DOHH2 (cell line): Measurements from ENCODE around the gene TRAF2.

ENCODE experiments used
- H3F3A ChIP-seq: fragments of 200-600 bp; sonication (generic), shearing (Covaris generic); 2 replicates; pipeline ENCODE4 v1.6.0; 2016; ENCODE audit warnings: antibody characterized with exemption, mild to moderate bottlenecking; ENCODE audit not compliant: control insufficient read depth, insufficient read depth
- H3K27ac ChIP-seq: fragments of 200-600 bp; sonication (generic); 2 replicates; pipeline ENCODE4 v1.5.1; 2014; ENCODE audit warnings: low read depth, mild to moderate bottlenecking, low read length, moderate library complexity
- H3K27me3 ChIP-seq: fragments of 200-600 bp; sonication (generic); 2 replicates; pipeline ENCODE4 v1.6.1; 2014; ENCODE audit warnings: mild to moderate bottlenecking, low read length, mixed read lengths; ENCODE audit not compliant: control insufficient read depth
- H3K36me3 ChIP-seq: fragments of 200-600 bp; sonication (generic); 2 replicates; pipeline ENCODE4 v1.6.1; 2014; ENCODE audit warnings: mild to moderate bottlenecking, low read length, moderate library complexity, mixed read lengths; ENCODE audit not compliant: control insufficient read depth
- H3K4me1 ChIP-seq: fragments of 200-600 bp; sonication (generic); 2 replicates; pipeline ENCODE4 v1.6.1; 2014; ENCODE audit warnings: mild to moderate bottlenecking, low read length, mixed read lengths; ENCODE audit not compliant: control insufficient read depth
- H3K4me2 ChIP-seq: fragments of 200-600 bp; sonication (generic); 2 replicates; pipeline ENCODE4 v1.6.0; 2014; ENCODE audit warnings: mild to moderate bottlenecking, low read length, moderate library complexity
- H3K4me3 ChIP-seq: fragments of 200-600 bp; sonication (generic); 2 replicates; pipeline ENCODE4 v1.5.1; 2014; ENCODE audit warnings: mild to moderate bottlenecking, low read length, mixed read lengths
- H3K79me2 ChIP-seq: fragments of 200-600 bp; sonication (generic); 2 replicates; pipeline ENCODE4 v1.6.1; 2014; ENCODE audit warnings: mild to moderate bottlenecking, low read length, mixed read lengths; ENCODE audit not compliant: control insufficient read depth
- H3K9me2 ChIP-seq: fragments of 200-600 bp; sonication (generic); replicated peaks from 2 replicates; pipeline ENCODE4 v1.6.1; 2014; ENCODE audit warnings: mild to moderate bottlenecking, low read length, mixed read lengths; ENCODE audit not compliant: control insufficient read depth
- H3K9me3 ChIP-seq: fragments of 200-600 bp; sonication (generic); 2 replicates; pipeline ENCODE4 v1.6.1; 2014; ENCODE audit warnings: antibody characterized with exemption, low read length, mixed read lengths; ENCODE audit not compliant: control insufficient read depth, insufficient read depth
- H4K20me1 ChIP-seq: fragments of 200-600 bp; sonication (generic); 2 replicates; pipeline ENCODE4 v1.6.0; 2014; ENCODE audit warnings: low read depth, mild to moderate bottlenecking, antibody characterized with exemption, low read length, moderate library complexity; ENCODE audit not compliant: control insufficient read depth, insufficient read depth
- EZH2phosphoT487 ChIP-seq: fragments of 200-600 bp; sonication (generic); IDR thresholded peaks from 2 replicates; pipeline ENCODE4 v1.6.1; 2017; ENCODE audit warnings: borderline replicate concordance, mild to moderate bottlenecking, antibody characterized with exemption, low read length, moderate library complexity, mixed read lengths
- TF ChIP-seq, protein P1 (sequence below): fragments of 200-600 bp; sonication (generic); IDR thresholded peaks from one replicate; pipeline ENCODE4 v1.5.1; 2014; ENCODE audit warnings: antibody characterized with exemption, mild to moderate bottlenecking, low read depth, low read length; ENCODE audit not compliant: poor library complexity, severe bottlenecking

Gene TRAF2

DNA sequence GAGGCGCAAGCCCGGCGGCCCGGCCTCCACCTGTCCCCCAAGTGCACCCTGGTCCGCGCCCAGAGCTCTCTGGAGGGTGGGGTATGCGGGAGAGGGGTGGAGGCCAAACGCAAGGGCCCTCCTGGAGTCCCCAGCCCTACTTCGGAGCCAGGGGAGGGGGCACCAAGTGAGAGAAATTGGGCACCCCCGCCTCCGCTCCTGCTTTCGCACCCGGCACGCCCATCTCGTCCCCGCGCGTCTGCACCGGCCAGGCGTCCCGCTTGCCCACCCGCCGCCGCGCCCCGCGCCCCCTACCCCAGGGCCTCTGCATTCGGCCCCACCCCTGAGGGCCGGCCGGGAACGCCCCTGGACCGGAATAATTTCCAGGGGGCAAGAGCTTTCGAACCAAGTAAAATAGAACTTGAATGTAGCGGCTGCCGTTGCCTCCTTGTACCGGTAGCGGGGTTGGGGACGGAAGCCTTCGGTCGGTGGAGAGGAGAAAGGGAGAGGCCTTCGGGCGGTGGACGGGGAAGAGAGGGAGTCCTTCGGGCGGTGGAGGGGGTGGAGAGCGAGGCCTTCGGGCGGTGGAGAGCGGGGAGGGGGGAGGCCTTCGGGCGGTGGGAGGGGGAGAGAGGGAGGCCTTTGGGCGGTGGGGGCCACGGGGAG lies 37.8 kb upstream of the TRAF2 start:
- peak overlapping the region; percentile 79 for H3K4me3 ChIP-seq
- peak overlapping the region; percentile 75 for H3K4me2 ChIP-seq
- H3F3A ChIP-seq, result no peaks in the 10 kb centered on the region; the same call in 1 of the 2 replicates
- peaks cover 6% of the 10 kb centered on the region; the same call in 1 of the 2 replicates for H4K20me1 ChIP-seq
- H3K36me3 ChIP-seq, result peaks cover 21% of the 10 kb centered on the region; the same call in 1 of the 2 replicates
- no peaks in the 10 kb centered on the region for H3K9me2 ChIP-seq
- H3K9me3 ChIP-seq, result no peaks in the 10 kb centered on the region
- H3K27me3 ChIP-seq, result no peaks in the 10 kb centered on the region
- TF ChIP-seq, protein P1, sequence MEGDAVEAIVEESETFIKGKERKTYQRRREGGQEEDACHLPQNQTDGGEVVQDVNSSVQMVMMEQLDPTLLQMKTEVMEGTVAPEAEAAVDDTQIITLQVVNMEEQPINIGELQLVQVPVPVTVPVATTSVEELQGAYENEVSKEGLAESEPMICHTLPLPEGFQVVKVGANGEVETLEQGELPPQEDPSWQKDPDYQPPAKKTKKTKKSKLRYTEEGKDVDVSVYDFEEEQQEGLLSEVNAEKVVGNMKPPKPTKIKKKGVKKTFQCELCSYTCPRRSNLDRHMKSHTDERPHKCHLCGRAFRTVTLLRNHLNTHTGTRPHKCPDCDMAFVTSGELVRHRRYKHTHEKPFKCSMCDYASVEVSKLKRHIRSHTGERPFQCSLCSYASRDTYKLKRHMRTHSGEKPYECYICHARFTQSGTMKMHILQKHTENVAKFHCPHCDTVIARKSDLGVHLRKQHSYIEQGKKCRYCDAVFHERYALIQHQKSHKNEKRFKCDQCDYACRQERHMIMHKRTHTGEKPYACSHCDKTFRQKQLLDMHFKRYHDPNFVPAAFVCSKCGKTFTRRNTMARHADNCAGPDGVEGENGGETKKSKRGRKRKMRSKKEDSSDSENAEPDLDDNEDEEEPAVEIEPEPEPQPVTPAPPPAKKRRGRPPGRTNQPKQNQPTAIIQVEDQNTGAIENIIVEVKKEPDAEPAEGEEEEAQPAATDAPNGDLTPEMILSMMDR, result no peak
- TF ChIP-seq EZH2phosphoT487, result no peak
- peaks cover 18% of the 10 kb centered on the region for H3K4me1 ChIP-seq
- H3K27ac ChIP-seq, result peak overlapping the region; percentile 57
- peaks cover 13% of the 10 kb centered on the region for H3K79me2 ChIP-seq

DNA sequence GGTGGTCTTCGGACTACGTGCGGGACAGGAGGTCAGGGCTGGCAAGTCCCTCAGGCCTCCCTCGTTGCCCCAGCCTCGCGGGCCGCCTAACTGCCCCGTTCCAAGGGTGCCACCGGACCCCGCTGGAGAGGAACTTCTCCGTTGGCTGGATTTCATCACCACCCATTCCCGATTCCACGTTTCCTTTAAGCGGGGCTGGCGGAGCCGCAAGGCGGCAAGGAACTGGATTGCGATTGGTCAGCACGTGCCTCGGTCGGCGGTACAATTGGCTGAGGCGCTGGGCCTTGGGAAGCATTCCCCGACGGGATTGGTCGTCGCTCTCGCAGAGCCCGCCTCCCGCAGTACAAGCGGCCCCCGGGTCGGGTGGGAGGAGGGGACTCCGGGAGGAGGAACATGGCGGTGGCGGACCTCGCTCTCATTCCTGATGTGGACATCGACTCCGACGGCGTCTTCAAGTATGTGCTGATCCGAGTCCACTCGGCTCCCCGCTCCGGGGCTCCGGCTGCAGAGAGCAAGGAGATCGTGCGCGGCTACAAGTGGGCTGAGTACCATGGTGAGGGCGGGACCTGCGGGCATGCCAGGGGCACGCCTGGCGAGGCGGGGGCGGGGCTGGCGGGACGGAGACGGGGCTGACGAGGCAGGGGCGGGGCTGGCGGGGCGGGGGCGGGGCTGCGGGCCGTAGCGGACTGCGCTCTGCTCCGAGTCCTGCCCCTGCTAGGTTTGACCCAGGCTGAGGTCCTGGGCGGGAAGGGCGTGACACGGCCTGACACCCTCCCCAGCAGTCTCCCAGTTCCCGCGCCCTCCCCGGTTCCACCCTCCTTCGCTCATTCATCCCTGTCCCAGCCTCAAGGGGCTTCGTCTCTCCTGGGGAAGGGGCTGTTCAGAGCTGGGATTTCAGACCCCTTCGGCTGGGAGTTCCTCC lies 37.0 kb upstream of the TRAF2 start, which contains the start of gene PHPT1:
Gene PHPT1 (plus strand): TSS at position 372 of the 922 bp plus-strand sequence. CDS start 22 bp downstream, at position 394.
- TF ChIP-seq EZH2phosphoT487, result no peak
- TF ChIP-seq, protein P1, result no peak
- H3K4me2 ChIP-seq, result peak within 1 kb of the TSS; percentile 75
- no peaks in the 10 kb centered on the region; the same call in 1 of the 2 replicates for H3F3A ChIP-seq
- H3K9me3 ChIP-seq, result no peaks in the 10 kb centered on the region
- no peaks in the 10 kb centered on the region for H3K9me2 ChIP-seq
- H3K4me1 ChIP-seq, result peaks cover 21% of the 10 kb centered on the region
- no peaks in the 10 kb centered on the region for H3K27me3 ChIP-seq
- peaks cover 13% of the 10 kb centered on the region for H3K79me2 ChIP-seq
- peaks cover 21% of the 10 kb centered on the region; the same call in 1 of the 2 replicates for H3K36me3 ChIP-seq
- H3K4me3 ChIP-seq, result peak within 1 kb of the TSS; percentile 79
- H3K27ac ChIP-seq, result peak within 1 kb of the TSS; percentile 57
- H4K20me1 ChIP-seq, result peaks cover 6% of the 10 kb centered on the region; the same call in 1 of the 2 replicates

DNA sequence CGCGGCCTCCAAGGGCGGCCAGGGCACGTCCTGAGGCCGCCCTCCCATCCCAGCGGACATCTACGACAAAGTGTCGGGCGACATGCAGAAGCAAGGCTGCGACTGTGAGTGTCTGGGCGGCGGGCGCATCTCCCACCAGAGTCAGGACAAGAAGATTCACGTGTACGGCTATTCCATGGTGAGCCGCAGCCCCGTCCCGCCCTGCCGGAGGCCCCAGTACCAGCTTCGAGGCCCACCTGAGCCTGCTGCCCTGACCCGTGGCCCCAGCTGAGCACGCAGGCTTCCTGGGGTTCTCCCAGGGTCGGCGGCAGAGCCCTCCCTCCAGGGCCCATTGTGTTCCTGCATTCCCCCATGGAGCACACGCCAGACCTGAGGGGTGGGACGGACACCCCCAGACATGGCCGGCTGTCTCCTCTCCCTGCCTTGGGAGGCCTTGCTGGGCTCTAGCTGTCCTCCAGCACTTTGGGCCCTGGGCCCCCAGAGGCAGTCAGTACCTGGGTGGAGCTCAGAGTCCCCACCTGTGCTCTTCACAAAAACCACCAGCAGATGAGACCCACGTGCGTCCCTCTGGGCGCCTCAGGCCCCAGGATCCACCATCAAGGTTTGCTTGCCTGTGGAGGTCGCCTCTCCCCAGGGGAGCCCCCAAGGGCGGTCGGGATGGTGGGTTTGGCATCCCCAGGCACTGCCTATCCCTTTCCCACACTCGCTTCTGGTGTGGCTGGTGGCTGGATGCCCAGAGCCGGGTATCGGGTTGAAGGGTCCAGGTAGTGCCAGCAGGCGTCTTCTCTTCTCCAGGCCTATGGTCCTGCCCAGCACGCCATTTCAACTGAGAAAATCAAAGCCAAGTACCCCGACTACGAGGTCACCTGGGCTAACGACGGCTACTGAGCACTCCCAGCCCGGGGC lies 36.1 kb upstream of the TRAF2 start:
- no peaks in the 10 kb centered on the region for H3K9me2 ChIP-seq
- no peaks in the 10 kb centered on the region for H3K9me3 ChIP-seq
- peaks cover 6% of the 10 kb centered on the region; the same call in 1 of the 2 replicates for H4K20me1 ChIP-seq
- H3K36me3 ChIP-seq, result peaks cover 21% of the 10 kb centered on the region; the same call in 1 of the 2 replicates
- peaks cover 13% of the 10 kb centered on the region for H3K79me2 ChIP-seq
- no peaks in the 10 kb centered on the region for H3K27me3 ChIP-seq
- TF ChIP-seq, protein P1, result no peak
- TF ChIP-seq EZH2phosphoT487, result no peak
- H3K27ac ChIP-seq, result no peak overlapping the region
- peaks cover 21% of the 10 kb centered on the region for H3K4me1 ChIP-seq
- H3K4me2 ChIP-seq, result peak overlapping the region; percentile 75
- H3F3A ChIP-seq, result no peaks in the 10 kb centered on the region; the same call in 1 of the 2 replicates
- H3K4me3 ChIP-seq, result peak overlapping the region; percentile 79
